ENCODE measurements around the gene UBE2J2. TPM values are rescaled to one million over a fixed set of nuclear protein-coding genes. Genes with fewer than 3 reads are reported as not detected.
A peak's percentile ranks its signal among the peaks of the same experiment; 100 is the strongest.

UBE2J2 gene
- total and polyA plus RNA-seq, 2 experiments from 2014 or later = 47.1 to 70.2 TPM

- Histone ChIP-seq H3K4me3 (no peak overlapping the region), H3K27me3 (ENCODE audit: insufficient read depth) (no peaks in the 10 kb centered on the region), H3K9me2 (ENCODE audit: insufficient read depth) (no peaks in the 10 kb centered on the region), H3F3A (replicated peaks; ENCODE audit: low read depth) (no peaks in the 10 kb centered on the region), H2AFZ (no peak overlapping the region), H3K4me2 (no peak overlapping the region), H3K4me1 (ENCODE audit: insufficient read depth) (no peaks in the 10 kb centered on the region), H3K36me3 (ENCODE audit: insufficient read depth) (no peaks in the 10 kb centered on the region), H4K20me1 (replicated peaks; ENCODE audit: insufficient read depth) (no peaks in the 10 kb centered on the region), H3K79me2 (replicated peaks; ENCODE audit: insufficient read depth) (no peaks in the 10 kb centered on the region), H3K27ac (ENCODE audit: low read depth) (no peak overlapping the region; the same call in 1 of the 2 replicates)
- TF ChIP-seq NANOG (IDR thresholded peaks at IDR 0.05; ENCODE audit: borderline replicate concordance) = no peak
- no peak for TF ChIP-seq ETS1 (IDR thresholded peaks at IDR 0.05)
- no peak for TF ChIP-seq EZH2 (IDR thresholded peaks at IDR 0.05; ENCODE audit: low read depth, unreplicated experiment)
- TF ChIP-seq POLR2AphosphoS5 (IDR thresholded peaks at IDR 0.05; ENCODE audit: low read depth) = no peak
- TF ChIP-seq CTCF (conservative IDR thresholded peaks at IDR 0.05; ENCODE audit: low read depth in 2 of 2) = no peak
- TF ChIP-seq EZH2phosphoT487 (IDR thresholded peaks at IDR 0.05; ENCODE audit: unreplicated experiment) = no peak
- TF ChIP-seq, protein P1, sequence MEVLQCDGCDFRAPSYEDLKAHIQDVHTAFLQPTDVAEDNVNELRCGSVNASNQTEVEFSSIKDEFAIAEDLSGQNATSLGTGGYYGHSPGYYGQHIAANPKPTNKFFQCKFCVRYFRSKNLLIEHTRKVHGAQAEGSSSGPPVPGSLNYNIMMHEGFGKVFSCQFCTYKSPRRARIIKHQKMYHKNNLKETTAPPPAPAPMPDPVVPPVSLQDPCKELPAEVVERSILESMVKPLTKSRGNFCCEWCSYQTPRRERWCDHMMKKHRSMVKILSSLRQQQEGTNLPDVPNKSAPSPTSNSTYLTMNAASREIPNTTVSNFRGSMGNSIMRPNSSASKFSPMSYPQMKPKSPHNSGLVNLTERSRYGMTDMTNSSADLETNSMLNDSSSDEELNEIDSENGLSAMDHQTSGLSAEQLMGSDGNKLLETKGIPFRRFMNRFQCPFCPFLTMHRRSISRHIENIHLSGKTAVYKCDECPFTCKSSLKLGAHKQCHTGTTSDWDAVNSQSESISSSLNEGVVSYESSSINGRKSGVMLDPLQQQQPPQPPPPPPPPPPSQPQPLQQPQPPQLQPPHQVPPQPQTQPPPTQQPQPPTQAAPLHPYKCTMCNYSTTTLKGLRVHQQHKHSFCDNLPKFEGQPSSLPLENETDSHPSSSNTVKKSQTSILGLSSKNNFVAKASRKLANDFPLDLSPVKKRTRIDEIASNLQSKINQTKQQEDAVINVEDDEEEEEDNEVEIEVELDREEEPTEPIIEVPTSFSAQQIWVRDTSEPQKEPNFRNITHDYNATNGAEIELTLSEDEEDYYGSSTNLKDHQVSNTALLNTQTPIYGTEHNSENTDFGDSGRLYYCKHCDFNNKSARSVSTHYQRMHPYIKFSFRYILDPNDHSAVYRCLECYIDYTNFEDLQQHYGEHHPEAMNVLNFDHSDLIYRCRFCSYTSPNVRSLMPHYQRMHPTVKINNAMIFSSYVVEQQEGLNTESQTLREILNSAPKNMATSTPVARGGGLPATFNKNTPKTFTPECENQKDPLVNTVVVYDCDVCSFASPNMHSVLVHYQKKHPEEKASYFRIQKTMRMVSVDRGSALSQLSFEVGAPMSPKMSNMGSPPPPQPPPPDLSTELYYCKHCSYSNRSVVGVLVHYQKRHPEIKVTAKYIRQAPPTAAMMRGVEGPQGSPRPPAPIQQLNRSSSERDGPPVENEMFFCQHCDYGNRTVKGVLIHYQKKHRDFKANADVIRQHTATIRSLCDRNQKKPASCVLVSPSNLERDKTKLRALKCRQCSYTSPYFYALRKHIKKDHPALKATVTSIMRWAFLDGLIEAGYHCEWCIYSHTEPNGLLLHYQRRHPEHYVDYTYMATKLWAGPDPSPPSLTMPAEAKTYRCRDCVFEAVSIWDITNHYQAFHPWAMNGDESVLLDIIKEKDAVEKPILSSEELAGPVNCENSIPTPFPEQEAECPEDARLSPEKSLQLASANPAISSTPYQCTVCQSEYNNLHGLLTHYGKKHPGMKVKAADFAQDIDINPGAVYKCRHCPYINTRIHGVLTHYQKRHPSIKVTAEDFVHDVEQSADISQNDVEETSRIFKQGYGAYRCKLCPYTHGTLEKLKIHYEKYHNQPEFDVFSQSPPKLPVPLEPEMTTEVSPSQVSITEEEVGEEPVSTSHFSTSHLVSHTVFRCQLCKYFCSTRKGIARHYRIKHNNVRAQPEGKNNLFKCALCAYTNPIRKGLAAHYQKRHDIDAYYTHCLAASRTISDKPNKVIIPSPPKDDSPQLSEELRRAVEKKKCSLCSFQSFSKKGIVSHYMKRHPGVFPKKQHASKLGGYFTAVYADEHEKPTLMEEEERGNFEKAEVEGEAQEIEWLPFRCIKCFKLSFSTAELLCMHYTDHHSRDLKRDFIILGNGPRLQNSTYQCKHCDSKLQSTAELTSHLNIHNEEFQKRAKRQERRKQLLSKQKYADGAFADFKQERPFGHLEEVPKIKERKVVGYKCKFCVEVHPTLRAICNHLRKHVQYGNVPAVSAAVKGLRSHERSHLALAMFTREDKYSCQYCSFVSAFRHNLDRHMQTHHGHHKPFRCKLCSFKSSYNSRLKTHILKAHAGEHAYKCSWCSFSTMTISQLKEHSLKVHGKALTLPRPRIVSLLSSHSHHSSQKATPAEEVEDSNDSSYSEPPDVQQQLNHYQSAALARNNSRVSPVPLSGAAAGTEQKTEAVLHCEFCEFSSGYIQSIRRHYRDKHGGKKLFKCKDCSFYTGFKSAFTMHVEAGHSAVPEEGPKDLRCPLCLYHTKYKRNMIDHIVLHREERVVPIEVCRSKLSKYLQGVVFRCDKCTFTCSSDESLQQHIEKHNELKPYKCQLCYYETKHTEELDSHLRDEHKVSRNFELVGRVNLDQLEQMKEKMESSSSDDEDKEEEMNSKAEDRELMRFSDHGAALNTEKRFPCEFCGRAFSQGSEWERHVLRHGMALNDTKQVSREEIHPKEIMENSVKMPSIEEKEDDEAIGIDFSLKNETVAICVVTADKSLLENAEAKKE (CRISPR knock-in tag; IDR thresholded peaks at IDR 0.05) = no peak
- TF ChIP-seq ZNF331 (CRISPR knock-in tag; IDR thresholded peaks at IDR 0.05; ENCODE audit: low read depth) = no peak
- DNase-seq (ENCODE audit: low spot score) (no peak), ATAC-seq (peak; percentile 11; the same call in 2 of the 3 replicates)
- Mint-ChIP-seq H3K4me3 (no peak overlapping the region), H3K36me3 (ENCODE audit: low read depth) (no peaks in the 10 kb centered on the region), H3K4me1 (no peaks in the 10 kb centered on the region; the same call in 2 of the 3 replicates), H3K9me3 (no peaks in the 10 kb centered on the region), H3K27ac (no peak overlapping the region), H3K27me3 (ENCODE audit: insufficient read depth, low read depth, poor library complexity) (peaks cover 5% of the 10 kb centered on the region)
These were observed 10.8 kb upstream of the UBE2J2 start for GRCh38 chr1:1284221-1285101.

All from GM23338 (cell line).